ENCODE results near the gene CCDC7. TPM values are rescaled to one million over a fixed set of nuclear protein-coding genes. Genes with fewer than 3 reads are reported as not detected.
A peak's percentile ranks its signal among the peaks of the same experiment; 100 is the strongest.
"Not testable (repeated sequence)": the region's sequence is repeated elsewhere in the genome, so short reads cannot be mapped to it uniquely, and the experiment has no call there.

Gene CCDC7
- 10 to 100 TPM; 19.5 to 98.7 (median 69.5) TPM for total RNA-seq
- 10 to 100 TPM in 1 of 2 donors, 1 to 10 TPM in 1; 7.7 to 33.8 TPM for polyA plus RNA-seq
- 90.2 reads per million, percentile 83 among the genes with 10 or more reads in this experiment for total RNA-seq

GRCh38 chr10:32445740-32446535 lies at the start of gene CCDC7:
Gene CCDC7, plus strand, starts transcription at chr10:32446140. Its CDS starts 5,503 bp downstream, at chr10:32451643.
- H3K27me3 ChIP-seq (ENCODE audit: control insufficient read depth in 2 of 2, insufficient read depth in 2 of 2, low read length in 2 of 2), result no peaks in the 10 kb centered on the region
- Mint-ChIP-seq H3K9me3 (peaks cover 0 to 4% (median 0%) of the 10 kb centered on the region in 11 donors), H3K4me1 (peaks cover 2 to 35% (median 25%) of the 10 kb centered on the region in 7 donors), H3K27ac (peak within 1 kb of the TSS; percentile 96 to 100 (median 99)), H3K4me3 (peak within 1 kb of the TSS; percentile 85 to 98 (median 94)), H3K27me3 (peaks cover 0 to 4% (median 0%) of the 10 kb centered on the region in 5 donors), H3K36me3 (peaks cover 0 to 7% (median 0%) of the 10 kb centered on the region in 5 donors)
- DNase-seq (peak; percentile 78 to 90 (median 88)), ATAC-seq (peak; percentile 98)
- POLR2A ChIA-PET, result interaction anchor here (0.6 to 4.9 kb wide), 21 partner anchors 9 to 511 kb away, joined by 3 to 111 read pairs (median 6); partner anchors contain the start of gene EPC1
- peak within 1 kb of the TSS; percentile 79 for H3K4me3 ChIP-seq (ENCODE audit: low read length)
- CTCF ChIA-PET, result interaction anchor here (0.7 to 2.4 kb wide), 10 partner anchors 8 to 709 kb away, joined by 3 to 9 read pairs (median 4); no protein-coding TSS in a partner anchor
- H3K27ac ChIP-seq (ENCODE audit: low read depth, low read length), result peak within 1 kb of the TSS; percentile 95
- H3K4me1 ChIP-seq (ENCODE audit: control insufficient read depth in 2 of 2, insufficient read depth in 2 of 2, low read length in 2 of 2), result peaks cover 8 to 9% of the 10 kb centered on the region in 2 donors
- no peaks in the 10 kb centered on the region for H3K9me3 ChIP-seq (ENCODE audit: control insufficient read depth in 2 of 3, low read length in 3 of 3)
- intact Hi-C loops (cut with micrococcal nuclease), result loop anchor here (1.0 to 10.0 kb wide), 16 partner anchors 13 to 1414 kb away; partner anchors contain the start of genes ITGB1 (in 2 of the 2), KIF5B (in 1 of the 2) and ZNF438 (in 1 of the 2)
- H3K36me3 ChIP-seq (ENCODE audit: control insufficient read depth in 2 of 3, insufficient read depth in 3 of 3, low read length in 3 of 3), result peaks cover 0 to 5% (median 0%) of the 10 kb centered on the region in 3 experiments

GRCh38 chr10:32397163-32397562 lies 48.8 kb upstream of the CCDC7 start:
- H3K36me3 Mint-ChIP-seq; POLR2A ChIA-PET; H3K9me3 ChIP-seq (ENCODE audit: control insufficient read depth in 2 of 3, low read length in 3 of 3); CTCF ChIA-PET; H3K4me3 Mint-ChIP-seq; H3K27ac Mint-ChIP-seq; H3K9me3 Mint-ChIP-seq; H3K4me1 Mint-ChIP-seq; H3K36me3 ChIP-seq (ENCODE audit: control insufficient read depth in 2 of 3, insufficient read depth in 3 of 3, low read length in 3 of 3); H3K4me1 ChIP-seq (ENCODE audit: control insufficient read depth in 2 of 2, insufficient read depth in 2 of 2, low read length in 2 of 2); H3K27ac ChIP-seq (ENCODE audit: low read depth, low read length); intact Hi-C loops (cut with micrococcal nuclease); ATAC-seq; H3K27me3 Mint-ChIP-seq; H3K27me3 ChIP-seq (ENCODE audit: control insufficient read depth in 2 of 2, insufficient read depth in 2 of 2, low read length in 2 of 2); H3K4me3 ChIP-seq (ENCODE audit: low read length); DNase-seq: not testable (repeated sequence)

DNA sequence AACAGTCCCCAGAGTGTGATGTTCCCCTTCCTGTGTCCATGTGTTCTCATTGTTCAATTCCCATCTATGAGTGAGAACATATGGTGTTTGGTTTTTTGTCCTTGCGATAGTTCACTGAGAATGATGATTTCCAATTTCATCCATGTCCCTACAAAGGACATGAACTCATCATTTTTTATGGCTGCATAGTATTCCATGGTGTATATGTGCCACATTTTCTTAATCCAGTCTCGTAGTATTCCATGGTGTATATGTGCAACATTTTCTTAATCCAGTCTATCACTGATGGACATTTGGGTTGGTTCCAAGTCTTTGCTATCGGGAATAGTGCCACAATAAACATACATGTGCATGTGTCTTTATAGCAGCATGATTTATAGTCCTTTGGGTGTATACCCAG lies 46.2 kb upstream of the CCDC7 start:
- H3K4me3 Mint-ChIP-seq; H3K4me3 ChIP-seq (ENCODE audit: low read length); H3K27ac ChIP-seq (ENCODE audit: low read depth, low read length); H3K36me3 Mint-ChIP-seq; POLR2A ChIA-PET; H3K36me3 ChIP-seq (ENCODE audit: control insufficient read depth in 2 of 3, insufficient read depth in 3 of 3, low read length in 3 of 3); H3K27me3 Mint-ChIP-seq; ATAC-seq; H3K27ac Mint-ChIP-seq; intact Hi-C loops (cut with micrococcal nuclease); H3K4me1 Mint-ChIP-seq; H3K9me3 ChIP-seq (ENCODE audit: control insufficient read depth in 2 of 3, low read length in 3 of 3); H3K9me3 Mint-ChIP-seq; H3K4me1 ChIP-seq (ENCODE audit: control insufficient read depth in 2 of 2, insufficient read depth in 2 of 2, low read length in 2 of 2); CTCF ChIA-PET; DNase-seq; H3K27me3 ChIP-seq (ENCODE audit: control insufficient read depth in 2 of 2, insufficient read depth in 2 of 2, low read length in 2 of 2): not testable (repeated sequence)

DNA sequence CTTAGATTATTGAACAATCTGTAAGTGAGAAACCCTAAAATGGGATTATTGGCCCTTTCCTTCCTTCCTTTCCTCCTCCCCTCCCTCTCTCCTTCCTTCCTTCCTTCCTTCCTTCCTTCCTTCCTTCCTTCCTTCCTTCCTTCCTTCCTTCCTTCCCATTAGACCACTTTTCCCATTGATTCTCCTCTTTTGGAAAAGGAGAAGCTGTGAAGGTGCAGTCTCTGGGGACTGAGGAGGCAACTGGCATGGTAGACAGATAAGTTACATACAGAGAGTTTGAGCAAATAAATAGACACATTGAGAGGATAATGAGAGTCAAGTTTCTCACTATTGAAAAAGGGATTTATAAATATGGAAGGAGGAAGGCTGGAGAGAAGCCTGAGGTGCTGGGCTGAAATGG lies 45.0 kb upstream of the CCDC7 start:
- no peaks in the 10 kb centered on the region for H3K27me3 Mint-ChIP-seq
- no peaks in the 10 kb centered on the region for H3K4me1 ChIP-seq (ENCODE audit: control insufficient read depth in 2 of 2, insufficient read depth in 2 of 2, low read length in 2 of 2)
- DNase-seq, result no peak
- H3K27ac Mint-ChIP-seq, result no peak overlapping the region
- H3K36me3 Mint-ChIP-seq, result peaks cover 0 to 4% (median 0%) of the 10 kb centered on the region in 5 donors
- no peak overlapping the region for H3K4me3 ChIP-seq (ENCODE audit: low read length)
- H3K9me3 Mint-ChIP-seq, result peaks cover 0 to 4% (median 0%) of the 10 kb centered on the region in 11 donors
- intact Hi-C loops (cut with micrococcal nuclease), result no loop called here
- H3K4me1 Mint-ChIP-seq, result peaks cover 0 to 4% (median 0%) of the 10 kb centered on the region in 7 donors
- CTCF ChIA-PET, result no interaction called here
- H3K27ac ChIP-seq (ENCODE audit: low read depth, low read length), result no peak overlapping the region
- H3K4me3 Mint-ChIP-seq, result no peak overlapping the region
- no peak for ATAC-seq
- POLR2A ChIA-PET, result no interaction called here
- H3K27me3 ChIP-seq (ENCODE audit: control insufficient read depth in 2 of 2, insufficient read depth in 2 of 2, low read length in 2 of 2), result no peaks in the 10 kb centered on the region
- no peaks in the 10 kb centered on the region for H3K9me3 ChIP-seq (ENCODE audit: control insufficient read depth in 2 of 3, low read length in 3 of 3)
- H3K36me3 ChIP-seq (ENCODE audit: control insufficient read depth in 2 of 3, insufficient read depth in 3 of 3, low read length in 3 of 3), result no peaks in the 10 kb centered on the region

DNA sequence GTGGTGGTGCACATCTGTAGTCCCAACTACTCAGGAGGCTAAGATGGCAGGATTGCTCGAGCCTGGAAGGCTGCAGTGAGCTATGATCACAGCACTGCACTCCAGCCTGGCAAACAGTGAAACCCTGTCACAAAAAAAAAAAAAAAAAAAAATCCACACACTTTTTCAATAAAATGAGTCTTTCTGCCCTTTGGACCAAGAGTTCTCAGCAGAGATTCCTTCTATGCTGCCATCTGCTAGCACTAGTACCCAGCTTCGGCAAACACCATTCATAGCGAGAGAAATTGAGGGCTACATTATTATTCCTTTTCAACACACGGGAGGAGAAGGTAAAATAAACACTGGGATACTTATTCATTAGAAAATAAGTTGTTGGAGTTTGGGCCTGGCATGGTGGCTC lies 43.4 kb upstream of the CCDC7 start:
- Mint-ChIP-seq H3K27ac (no peak overlapping the region), H3K9me3 (peaks cover 0 to 4% (median 0%) of the 10 kb centered on the region in 11 donors), H3K36me3 (peaks cover 0 to 4% (median 0%) of the 10 kb centered on the region in 5 donors), H3K4me3 (no peak overlapping the region), H3K27me3 (no peaks in the 10 kb centered on the region), H3K4me1 (peaks cover 0 to 4% (median 0%) of the 10 kb centered on the region in 7 donors)
- ATAC-seq (no peak), DNase-seq (no peak)
- ChIA-PET CTCF (no interaction called here), POLR2A (no interaction called here)
- H3K9me3 ChIP-seq (ENCODE audit: control insufficient read depth in 2 of 3, low read length in 3 of 3), result no peaks in the 10 kb centered on the region
- no peaks in the 10 kb centered on the region for H3K4me1 ChIP-seq (ENCODE audit: control insufficient read depth in 2 of 2, insufficient read depth in 2 of 2, low read length in 2 of 2)
- intact Hi-C loops (cut with micrococcal nuclease), result no loop called here
- no peaks in the 10 kb centered on the region for H3K36me3 ChIP-seq (ENCODE audit: control insufficient read depth in 2 of 3, insufficient read depth in 3 of 3, low read length in 3 of 3)
- H3K27me3 ChIP-seq (ENCODE audit: control insufficient read depth in 2 of 2, insufficient read depth in 2 of 2, low read length in 2 of 2), result no peaks in the 10 kb centered on the region
- no peak overlapping the region for H3K27ac ChIP-seq (ENCODE audit: low read depth, low read length)
- no peak overlapping the region for H3K4me3 ChIP-seq (ENCODE audit: low read length)

DNA sequence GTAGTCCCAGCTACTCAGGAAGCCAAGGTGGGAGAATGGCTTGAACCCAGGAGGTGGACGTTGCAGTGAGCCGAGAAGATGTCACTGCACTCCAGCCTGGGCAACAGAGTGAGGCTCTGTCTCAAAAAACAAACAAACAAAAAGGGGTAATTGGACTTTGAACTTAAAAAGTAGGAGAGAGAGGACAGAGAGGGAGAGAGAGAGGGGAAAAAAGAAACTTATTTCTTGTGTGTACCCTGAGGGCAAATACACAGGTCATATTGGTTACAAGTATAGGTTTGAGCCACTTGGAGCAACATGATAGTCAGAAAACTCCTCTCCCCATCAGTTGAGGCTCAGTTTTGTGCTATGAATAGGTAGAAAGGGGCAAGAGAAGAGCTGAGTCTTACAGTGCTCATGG lies 42.8 kb upstream of the CCDC7 start:
- Mint-ChIP-seq H3K36me3 (peaks cover 0 to 5% (median 0%) of the 10 kb centered on the region in 5 donors), H3K4me1 (peaks cover 0 to 4% (median 0%) of the 10 kb centered on the region in 7 donors), H3K9me3 (peaks cover 0 to 5% (median 0%) of the 10 kb centered on the region in 11 donors), H3K4me3 (no peak overlapping the region), H3K27me3 (no peaks in the 10 kb centered on the region), H3K27ac (no peak overlapping the region)
- Histone ChIP-seq H3K27me3 (ENCODE audit: control insufficient read depth in 2 of 2, insufficient read depth in 2 of 2, low read length in 2 of 2) (no peaks in the 10 kb centered on the region), H3K36me3 (ENCODE audit: control insufficient read depth in 2 of 3, insufficient read depth in 3 of 3, low read length in 3 of 3) (no peaks in the 10 kb centered on the region), H3K27ac (ENCODE audit: low read depth, low read length) (no peak overlapping the region), H3K4me1 (ENCODE audit: control insufficient read depth in 2 of 2, insufficient read depth in 2 of 2, low read length in 2 of 2) (no peaks in the 10 kb centered on the region), H3K9me3 (ENCODE audit: control insufficient read depth in 2 of 3, low read length in 3 of 3) (no peaks in the 10 kb centered on the region), H3K4me3 (ENCODE audit: low read length) (no peak overlapping the region)
- ChIA-PET CTCF (interaction anchor here (1.5 to 1.6 kb wide), 2 partner anchors 25 to 790 kb away, joined by 4 to 7 read pairs; no protein-coding TSS in a partner anchor), POLR2A (no interaction called here)
- DNase-seq (no peak), ATAC-seq (no peak)
- intact Hi-C loops (cut with micrococcal nuclease), result no loop called here
